K562 (cell line): ENCODE results near the gene DHRS4L2.
"Not testable (repeated sequence)": the region's sequence is repeated elsewhere in the genome, so short reads cannot be mapped to it uniquely, and the experiment has no call there.

Experiments
- ARID2 ChIP-seq: fragments of 450-650 bp; IDR thresholded peaks from 2 replicates; pipeline ENCODE4 v1.6.1; 2017; ENCODE audit warnings: antibody characterized with exemption, mild to moderate bottlenecking
- CEBPB ChIP-seq: fragments of 450-650 bp; IDR thresholded peaks from 2 replicates; pipeline ENCODE4 v1.6.1; 2016; ENCODE audit warnings: missing genetic modification characterization, missing compliant biosample characterization
- JUND ChIP-seq, 2 experiments: IDR thresholded peaks; 2 replicates in 1 of 2; 3 replicates in 1 of 2; pipeline ENCODE4 v1.6.1; 2011; ENCODE audit warnings: borderline replicate concordance in 2 of 2, low read depth in 2 of 2, low read length in 2 of 2, improper control_type of control experiment in 1 of 2, missing biosample characterization in 1 of 2, missing genetic modification characterization in 1 of 2, missing genetic modification reagents in 1 of 2
- ZNF274 ChIP-seq: IDR thresholded peaks from 2 replicates; pipeline ENCODE4 v1.6.1; 2011; ENCODE audit warnings: low read depth, mild to moderate bottlenecking, low read length, moderate library complexity, borderline replicate concordance
- ZNF707 ChIP-seq: fragments of 250-450 bp; sonication (Bioruptor Pico); conservative IDR thresholded peaks from 2 replicates; pipeline ENCODE4 v1.8.0; 2022; ENCODE audit warnings: inconsistent platforms, mild to moderate bottlenecking, moderate library complexity

DNA sequence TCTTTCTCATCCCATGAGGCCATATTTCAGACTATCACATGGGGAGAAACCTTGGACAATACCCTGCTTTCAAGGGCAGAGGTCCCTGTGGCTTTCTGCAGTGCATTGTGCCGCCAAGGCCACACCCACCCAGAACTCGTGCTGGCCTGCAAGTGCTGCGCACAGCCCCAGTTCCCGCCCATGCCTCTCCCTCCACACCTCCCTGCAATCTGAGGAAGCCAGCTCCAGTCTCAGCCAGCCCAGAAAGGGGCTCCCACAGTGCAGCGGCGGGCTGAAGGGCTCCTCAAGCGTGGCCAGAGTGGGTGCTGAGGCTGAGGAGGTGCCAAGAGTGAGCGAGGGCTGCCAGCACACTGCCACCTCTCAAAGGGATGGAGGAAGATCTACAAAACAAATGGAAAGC is 15.6 kb upstream of the DHRS4L2 start:
- not testable (repeated sequence) for TF ChIP-seq ZNF707; ZNF274; JUND (IDR thresholded peaks at IDR 0.05; ENCODE audit: borderline replicate concordance, low read depth, low read length); JUND (tag; IDR thresholded peaks at IDR 0.05; ENCODE audit: borderline replicate concordance, low read depth, low read length); ARID2; CEBPB (tag)
